IMR-90 (cell line): Measurements from ENCODE around the gene CDR2L. TPM values are rescaled to one million over a fixed set of nuclear protein-coding genes. Genes with fewer than 3 reads are reported as not detected.

Source experiments
- ATAC-seq: fragments of 200-7000 bp; cut with Tn5 transposase; 2 replicates; pipeline ENCODE4 v1.9.1; 2020; ENCODE audit warnings: low read depth, mild to moderate bottlenecking, moderate library complexity
- BruUV-seq: library from RNA; stranded (reverse); fragments of 400-500 nt; replicated peaks from 2 replicates; lab custom pipeline; 2021; lab: Mats Ljungman, UMichigan
- CTCF ChIA-PET: fragments of 300-600 bp; formaldehyde crosslinking; extraction: SDS; loops from one replicate; lab custom pipeline; 2021; ENCODE audit warnings: antibody characterized with exemption; lab: Yijun Ruan, JAX
- POLR2A ChIA-PET: fragments of 300-600 bp; sonication (Branson Sonifier 250); formaldehyde crosslinking; loops from one replicate; lab custom pipeline; 2022; ENCODE audit warnings: antibody characterized with exemption; ENCODE audit not compliant: unreplicated experiment; lab: Charles Lee
- DNase-seq: peaks from one replicate; pipeline ENCODE4 v3.0.0; 2013
- H2AFZ ChIP-seq: replicated peaks from 2 replicates; pipeline ENCODE3; 2013; ENCODE audit warnings: low read length, mild to moderate bottlenecking; ENCODE audit not compliant: poor library complexity
- H2AK5ac ChIP-seq: 2 replicates; pipeline ENCODE4 v1.6.1; 2013; ENCODE audit warnings: low read depth, low read length, inconsistent platforms
- H2AK9ac ChIP-seq: replicated peaks from 2 replicates; pipeline ENCODE3; 2013; ENCODE audit warnings: mild to moderate bottlenecking, low read depth, low read length, moderate library complexity; ENCODE audit not compliant: poor library complexity
- H2BK120ac ChIP-seq: 2 replicates; pipeline ENCODE4 v1.6.1; 2013; ENCODE audit warnings: low read depth, low read length, inconsistent platforms
- H2BK15ac ChIP-seq: 3 replicates; pipeline ENCODE4 v1.6.1; 2013; ENCODE audit warnings: low read depth, low read length, inconsistent platforms
- H2BK20ac ChIP-seq: 2 replicates; pipeline ENCODE4 v1.6.1; 2013; ENCODE audit warnings: low read depth, mild to moderate bottlenecking, inconsistent platforms, low read length, moderate library complexity
- H2BK5ac ChIP-seq: 2 replicates; pipeline ENCODE4 v1.6.1; 2013; ENCODE audit warnings: mild to moderate bottlenecking, low read depth, low read length, inconsistent platforms; ENCODE audit not compliant: poor library complexity, severe bottlenecking
- H3K14ac ChIP-seq: replicated peaks from 2 replicates; pipeline ENCODE4 v1.6.1; 2013; ENCODE audit warnings: low read depth, low read length, inconsistent platforms
- H3K18ac ChIP-seq: 2 replicates; pipeline ENCODE4 v1.6.1; 2013; ENCODE audit warnings: low read depth, low read length, control low read depth
- H3K23ac ChIP-seq: 2 replicates; pipeline ENCODE4 v1.6.1; 2013; ENCODE audit warnings: low read depth, low read length, inconsistent platforms
- H3K27ac ChIP-seq: 2 replicates; pipeline ENCODE4 v1.5.1; 2013; ENCODE audit warnings: mild to moderate bottlenecking, control low read depth, low read length; ENCODE audit not compliant: insufficient read depth
- H3K27me3 ChIP-seq: 2 replicates; pipeline ENCODE4 v1.6.1; 2013; ENCODE audit warnings: low read length; ENCODE audit not compliant: control insufficient read depth, insufficient read depth
- H3K36me3 ChIP-seq: 2 replicates; pipeline ENCODE4 v1.6.1; 2013; ENCODE audit warnings: low read length, mixed read lengths; ENCODE audit not compliant: control insufficient read depth, insufficient read depth
- H3K4ac ChIP-seq: 2 replicates; pipeline ENCODE4 v1.6.1; 2013; ENCODE audit warnings: low read depth, low read length, inconsistent platforms
- H3K4me1 ChIP-seq: 2 replicates; pipeline ENCODE4 v1.6.1; 2013; ENCODE audit warnings: low read length, mixed read lengths; ENCODE audit not compliant: control insufficient read depth, insufficient read depth
- H3K4me2 ChIP-seq: 2 replicates; pipeline ENCODE4 v1.6.1; 2013; ENCODE audit warnings: low read depth, mild to moderate bottlenecking, control low read depth, low read length, moderate library complexity
- H3K4me3 ChIP-seq: 2 replicates; pipeline ENCODE4 v1.5.1; 2013; ENCODE audit warnings: low read depth, mild to moderate bottlenecking, control low read depth, low read length, moderate library complexity; ENCODE audit not compliant: insufficient read depth
- H3K56ac ChIP-seq: 2 replicates; pipeline ENCODE4 v1.6.1; 2013; ENCODE audit warnings: low read length, inconsistent platforms; ENCODE audit not compliant: insufficient read depth; ENCODE audit errors: extremely low read depth
- H3K79me1 ChIP-seq, 2 experiments: 2 replicates each; pipeline ENCODE4 v1.6.1; 2013; ENCODE audit warnings: low read length in 2 of 2, inconsistent platforms in 1 of 2, low read depth in 1 of 2
- H3K9ac ChIP-seq: 2 replicates; pipeline ENCODE4 v1.6.1; 2013; ENCODE audit warnings: low read depth, low read length, control low read depth
- H3K9me1 ChIP-seq: 2 replicates; pipeline ENCODE4 v1.6.1; 2013; ENCODE audit warnings: low read length, inconsistent platforms; ENCODE audit not compliant: insufficient read depth
- H3K9me3 ChIP-seq: 2 replicates; pipeline ENCODE4 v1.6.1; 2013; ENCODE audit warnings: low read length; ENCODE audit not compliant: control insufficient read depth, insufficient read depth
- H4K20me1 ChIP-seq: 2 replicates; pipeline ENCODE4 v1.6.1; 2013; ENCODE audit warnings: low read length, inconsistent platforms; ENCODE audit not compliant: insufficient read depth
- H4K5ac ChIP-seq: 2 replicates; pipeline ENCODE4 v1.6.1; 2013; ENCODE audit warnings: mild to moderate bottlenecking, low read depth, low read length, control low read depth
- H4K8ac ChIP-seq, 2 experiments: 2 replicates each; pipeline ENCODE4 v1.6.1; 2013; ENCODE audit warnings: low read depth in 2 of 2, low read length in 2 of 2, control low read depth in 1 of 2, inconsistent platforms in 1 of 2
- H4K91ac ChIP-seq: 2 replicates; pipeline ENCODE4 v1.6.1; 2013; ENCODE audit warnings: low read depth, low read length, inconsistent platforms; ENCODE audit not compliant: insufficient read depth
- BHLHE40 ChIP-seq: fragments of 150-350 bp; IDR thresholded peaks from 2 replicates; pipeline ENCODE4 v1.6.1; 2016; ENCODE audit warnings: mild to moderate bottlenecking, low read depth, low read length
- CEBPB ChIP-seq: IDR thresholded peaks from 2 replicates; pipeline ENCODE4 v1.6.1; 2012; ENCODE audit warnings: low read depth, low read length, improper control_type of control experiment
- CHD1 ChIP-seq: IDR thresholded peaks from 2 replicates; pipeline ENCODE4 v1.6.1; 2012; ENCODE audit warnings: low read depth, low read length, improper control_type of control experiment
- FOS ChIP-seq: fragments of 150-350 bp; IDR thresholded peaks from 2 replicates; pipeline ENCODE4 v1.6.1; 2016; ENCODE audit warnings: low read depth, low read length
- MAZ ChIP-seq: IDR thresholded peaks from 2 replicates; pipeline ENCODE4 v1.6.1; 2012; ENCODE audit warnings: low read depth, mild to moderate bottlenecking, low read length, improper control_type of control experiment, moderate library complexity, borderline replicate concordance
- MXI1 ChIP-seq: IDR thresholded peaks from 2 replicates; pipeline ENCODE4 v1.6.1; 2012; ENCODE audit warnings: low read depth, mild to moderate bottlenecking, low read length, moderate library complexity, borderline replicate concordance
- NFE2L2 ChIP-seq: fragments of 150-350 bp; IDR thresholded peaks from 2 replicates; pipeline ENCODE4 v1.6.1; 2016; ENCODE audit warnings: low read depth, mild to moderate bottlenecking, low read length
- POLR2A ChIP-seq: IDR thresholded peaks from 2 replicates; pipeline ENCODE4 v1.6.1; 2012; ENCODE audit warnings: mild to moderate bottlenecking, low read depth, low read length
- RAD21 ChIP-seq: IDR thresholded peaks from 2 replicates; pipeline ENCODE4 v1.6.1; 2012; ENCODE audit warnings: low read length, improper control_type of control experiment
- RCOR1 ChIP-seq: IDR thresholded peaks from 2 replicates; pipeline ENCODE4 v1.6.1; 2012; ENCODE audit warnings: mild to moderate bottlenecking, low read length, improper control_type of control experiment; ENCODE audit not compliant: insufficient replicate concordance
- RFX5 ChIP-seq: IDR thresholded peaks from 2 replicates; pipeline ENCODE4 v1.8.0; 2012; ENCODE audit warnings: low read depth, mild to moderate bottlenecking, low read length, moderate library complexity
- SMC3 ChIP-seq: fragments of 150-350 bp; IDR thresholded peaks from 2 replicates; pipeline ENCODE4 v1.6.1; 2016; ENCODE audit warnings: low read depth, mild to moderate bottlenecking, antibody characterized with exemption, low read length, moderate library complexity
- WGBS, 2 experiments: methylation state at CpG; one replicate each; pipeline versions ENCODE4 v1.1.5 to v1.1.7; 2013; ENCODE audit warnings: missing lambda C conversion rate in 2 of 2; ENCODE audit not compliant: insufficient read length in 1 of 2; ENCODE audit errors: extremely low coverage in 2 of 2; 5-methylcytosine and 5-hydroxymethylcytosine counted together
- dilution Hi-C: fragments of 300-500 bp; cut with HindIII; formaldehyde crosslinking; loops from one replicate; pipeline ENCODE4 v1.14.3; 2018; ENCODE audit warnings: low sequenced_read_pairs; ENCODE audit not compliant: unreplicated experiment
- in situ Hi-C: fragments of 300-500 bp; cut with MboI; formaldehyde crosslinking; loops from 3 replicates; pipeline ENCODE4 v1.14.3; 2019; ENCODE audit warnings: low sequenced_read_pairs, inconsistent platforms, mixed read lengths
- intact Hi-C: fragments of 100-400 bp; cut with micrococcal nuclease; formaldehyde crosslinking; loops from 2 replicates; pipeline ENCODE4 v1.10.0; 2022
- polyA plus RNA-seq, 3 experiments: library from polyadenylated mRNA; depleted of rRNA; stranded (reverse); fragments of >200 nt; gene quantifications; 2 replicates each; pipeline ENCODE4 v1.2.3, GENCODE V29; 2012; ENCODE audit warnings: low replicate concordance in 1 of 3
- total RNA-seq: library from RNA; depleted of rRNA; stranded (reverse); fragments of >200 nt; gene quantifications from 2 replicates; pipeline ENCODE4 v1.2.3, GENCODE V29; 2012
- TF ChIP-seq, protein P1 (sequence below): fragments of 150-350 bp; IDR thresholded peaks from 2 replicates; pipeline ENCODE4 v1.6.1; 2016; ENCODE audit warnings: low read depth, mild to moderate bottlenecking, low read length, moderate library complexity, borderline replicate concordance
- TF ChIP-seq, protein P2 (sequence below): fragments of 150-350 bp; IDR thresholded peaks from 2 replicates; pipeline ENCODE4 v1.6.1; 2017; ENCODE audit warnings: mild to moderate bottlenecking, antibody characterized with exemption, low read length, low read depth
- TF ChIP-seq, protein P3 (sequence below): conservative IDR thresholded peaks from 2 replicates; pipeline ENCODE4 v1.5.1; 2012; ENCODE audit warnings: mild to moderate bottlenecking, low read depth, low read length, improper control_type of control experiment

The CDR2L gene
- total and polyA plus RNA-seq, 2 of the 4 experiments (the other 2 are of a cell fraction): 5.7 to 18.9 TPM

DNA sequence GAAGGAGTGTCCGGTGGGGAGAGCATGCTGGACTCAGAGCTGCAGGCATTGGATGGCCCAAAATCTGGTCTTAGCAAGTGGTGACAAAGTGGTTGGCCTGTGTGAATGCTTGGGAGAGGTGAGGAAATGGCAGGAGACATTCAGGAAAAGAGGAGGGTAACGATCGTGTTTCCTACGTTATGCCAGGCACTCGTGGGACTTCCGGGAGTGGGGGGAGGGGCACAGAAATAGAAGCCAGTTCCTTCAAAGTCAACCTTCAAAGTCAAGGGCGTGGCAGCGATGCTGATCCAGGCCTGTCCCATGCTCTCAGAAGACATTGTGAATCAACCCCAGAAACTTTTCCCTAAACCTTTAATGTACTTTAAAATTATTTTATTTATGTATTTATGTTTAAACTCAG lies 47.9 kb upstream of the CDR2L start:
- dilution Hi-C loops (no loop called here), in situ Hi-C loops (no loop called here)

More for the DNA sequence above, 47.9 kb upstream of the CDR2L start:
- Histone ChIP-seq H4K20me1 (no peaks in the 10 kb centered on the region), H3K79me1 (no peaks in the 10 kb centered on the region), H3K14ac (no peak overlapping the region), H3K4me2 (no peak overlapping the region), H3K18ac (no peak overlapping the region), H2BK15ac (no peak overlapping the region), H3K4ac (no peak overlapping the region), H3K4me1 (no peaks in the 10 kb centered on the region), H2AK5ac (no peak overlapping the region), H3K9me3 (no peaks in the 10 kb centered on the region), H2BK20ac (no peak overlapping the region), H3K9me1 (no peaks in the 10 kb centered on the region), H2BK120ac (no peak overlapping the region), H3K23ac (no peak overlapping the region), H3K27ac (no peak overlapping the region), H2BK5ac (no peak overlapping the region), H3K4me3 (no peak overlapping the region), H4K5ac (no peak overlapping the region), H3K9ac (no peak overlapping the region), H2AFZ (no peak overlapping the region), H4K8ac (no peak overlapping the region), H3K27me3 (peaks cover 68% of the 10 kb centered on the region), H3K56ac (no peak overlapping the region), H3K36me3 (no peaks in the 10 kb centered on the region), H4K91ac (no peak overlapping the region), H2AK9ac (no peak overlapping the region)
- TF ChIP-seq, protein P1, sequence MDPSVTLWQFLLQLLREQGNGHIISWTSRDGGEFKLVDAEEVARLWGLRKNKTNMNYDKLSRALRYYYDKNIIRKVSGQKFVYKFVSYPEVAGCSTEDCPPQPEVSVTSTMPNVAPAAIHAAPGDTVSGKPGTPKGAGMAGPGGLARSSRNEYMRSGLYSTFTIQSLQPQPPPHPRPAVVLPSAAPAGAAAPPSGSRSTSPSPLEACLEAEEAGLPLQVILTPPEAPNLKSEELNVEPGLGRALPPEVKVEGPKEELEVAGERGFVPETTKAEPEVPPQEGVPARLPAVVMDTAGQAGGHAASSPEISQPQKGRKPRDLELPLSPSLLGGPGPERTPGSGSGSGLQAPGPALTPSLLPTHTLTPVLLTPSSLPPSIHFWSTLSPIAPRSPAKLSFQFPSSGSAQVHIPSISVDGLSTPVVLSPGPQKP: no peak
- TF ChIP-seq CHD1: no peak
- TF ChIP-seq SMC3: no peak
- no peak for TF ChIP-seq RCOR1
- TF ChIP-seq, protein P2, sequence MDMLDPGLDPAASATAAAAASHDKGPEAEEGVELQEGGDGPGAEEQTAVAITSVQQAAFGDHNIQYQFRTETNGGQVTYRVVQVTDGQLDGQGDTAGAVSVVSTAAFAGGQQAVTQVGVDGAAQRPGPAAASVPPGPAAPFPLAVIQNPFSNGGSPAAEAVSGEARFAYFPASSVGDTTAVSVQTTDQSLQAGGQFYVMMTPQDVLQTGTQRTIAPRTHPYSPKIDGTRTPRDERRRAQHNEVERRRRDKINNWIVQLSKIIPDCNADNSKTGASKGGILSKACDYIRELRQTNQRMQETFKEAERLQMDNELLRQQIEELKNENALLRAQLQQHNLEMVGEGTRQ: no peak
- TF ChIP-seq FOS: no peak
- no peak for TF ChIP-seq NFE2L2
- no peak for TF ChIP-seq POLR2A
- TF ChIP-seq MXI1: no peak
- no peak for TF ChIP-seq CEBPB
- no peak for TF ChIP-seq MAZ
- TF ChIP-seq BHLHE40: no peak
- TF ChIP-seq, protein P3, sequence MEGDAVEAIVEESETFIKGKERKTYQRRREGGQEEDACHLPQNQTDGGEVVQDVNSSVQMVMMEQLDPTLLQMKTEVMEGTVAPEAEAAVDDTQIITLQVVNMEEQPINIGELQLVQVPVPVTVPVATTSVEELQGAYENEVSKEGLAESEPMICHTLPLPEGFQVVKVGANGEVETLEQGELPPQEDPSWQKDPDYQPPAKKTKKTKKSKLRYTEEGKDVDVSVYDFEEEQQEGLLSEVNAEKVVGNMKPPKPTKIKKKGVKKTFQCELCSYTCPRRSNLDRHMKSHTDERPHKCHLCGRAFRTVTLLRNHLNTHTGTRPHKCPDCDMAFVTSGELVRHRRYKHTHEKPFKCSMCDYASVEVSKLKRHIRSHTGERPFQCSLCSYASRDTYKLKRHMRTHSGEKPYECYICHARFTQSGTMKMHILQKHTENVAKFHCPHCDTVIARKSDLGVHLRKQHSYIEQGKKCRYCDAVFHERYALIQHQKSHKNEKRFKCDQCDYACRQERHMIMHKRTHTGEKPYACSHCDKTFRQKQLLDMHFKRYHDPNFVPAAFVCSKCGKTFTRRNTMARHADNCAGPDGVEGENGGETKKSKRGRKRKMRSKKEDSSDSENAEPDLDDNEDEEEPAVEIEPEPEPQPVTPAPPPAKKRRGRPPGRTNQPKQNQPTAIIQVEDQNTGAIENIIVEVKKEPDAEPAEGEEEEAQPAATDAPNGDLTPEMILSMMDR: no peak
- TF ChIP-seq RAD21: no peak
- TF ChIP-seq RFX5: no peak
- POLR2A ChIA-PET: no interaction called here
- ATAC-seq (no peak), DNase-seq (no peak)
- CTCF ChIA-PET: no interaction called here
- no TSS peak for BruUV-seq
- WGBS, 2 experiments: 50% methylated on average over 2 of the region's 8 CpGs; no CpG with 5 or more reads in 1 of the 2 experiments
- intact Hi-C loops: no loop called here
